K562 (cell line): ENCODE results near the gene FAM83G. TPM values are rescaled to one million over a fixed set of nuclear protein-coding genes. Genes with fewer than 3 reads are reported as not detected.

ENCODE experiments used
- HLTF ChIP-seq: fragments of 450-650 bp; IDR thresholded peaks from 2 replicates; pipeline ENCODE4 v1.6.1; 2016
- HSF4 ChIP-seq: fragments of 250-450 bp; sonication (Bioruptor Pico); IDR thresholded peaks from 2 replicates; pipeline ENCODE4 v2.1.2; 2022; ENCODE audit warnings: mild to moderate bottlenecking, moderate library complexity, borderline replicate concordance
- ILF3 ChIP-seq: fragments of 450-650 bp; IDR thresholded peaks from 2 replicates; pipeline ENCODE4 v1.6.1; 2018; ENCODE audit warnings: antibody characterized with exemption, mild to moderate bottlenecking, moderate library complexity, borderline replicate concordance
- JUND ChIP-seq, 2 experiments: IDR thresholded peaks; 2 replicates in 1 of 2; 3 replicates in 1 of 2; pipeline ENCODE4 v1.6.1; 2011; ENCODE audit warnings: borderline replicate concordance in 2 of 2, low read depth in 2 of 2, low read length in 2 of 2, improper control_type of control experiment in 1 of 2, missing biosample characterization in 1 of 2, missing genetic modification characterization in 1 of 2, missing genetic modification reagents in 1 of 2
- NCOA4 ChIP-seq: fragments of 450-650 bp; IDR thresholded peaks from 2 replicates; pipeline ENCODE4 v1.6.1; 2018; ENCODE audit warnings: mild to moderate bottlenecking; ENCODE audit not compliant: partially characterized antibody
- NFIX ChIP-seq: fragments of 250-450 bp; sonication (Bioruptor Pico); IDR thresholded peaks from 2 replicates; pipeline ENCODE4 v1.4.0; 2020; ENCODE audit warnings: low read depth, mild to moderate bottlenecking, moderate library complexity
- SLC30A9 ChIP-seq: fragments of 250-450 bp; sonication (Bioruptor Pico); IDR thresholded peaks from 2 replicates; pipeline ENCODE4 v1.8.0; 2022; ENCODE audit warnings: mild to moderate bottlenecking, moderate library complexity
- SMARCA5 ChIP-seq: fragments of 450-650 bp; IDR thresholded peaks from 2 replicates; pipeline ENCODE4 v1.6.1; 2016
- ZBTB49 ChIP-seq: sonication (generic); formaldehyde crosslinking; IDR thresholded peaks from 2 replicates; pipeline ENCODE4 v1.8.0; 2022; ENCODE audit warnings: missing genetic modification reagents, mild to moderate bottlenecking, borderline replicate concordance
- ZFX ChIP-seq: sonication (generic); formaldehyde crosslinking; IDR thresholded peaks from 2 replicates; pipeline ENCODE4 v1.8.0; 2022; ENCODE audit warnings: mild to moderate bottlenecking, missing genetic modification reagents, moderate library complexity
- ZNF197 ChIP-seq: fragments of 200-800 bp; sonication (Bioruptor generic); IDR thresholded peaks from 2 replicates; pipeline ENCODE4 v1.6.1; 2016; ENCODE audit warnings: low read depth, missing genetic modification characterization, missing compliant biosample characterization
- ZNF41 ChIP-seq: fragments of 250-450 bp; sonication (Bioruptor Pico); conservative IDR thresholded peaks from 2 replicates; pipeline ENCODE4 v1.4.0; 2020; ENCODE audit warnings: mild to moderate bottlenecking
- ZNF431 ChIP-seq: sonication (generic); formaldehyde crosslinking; IDR thresholded peaks from 2 replicates; pipeline ENCODE4 v1.8.0; 2022; ENCODE audit warnings: mild to moderate bottlenecking, missing genetic modification reagents
- ZNF444 ChIP-seq: fragments of 250-450 bp; sonication (Bioruptor Pico); IDR thresholded peaks from 2 replicates; pipeline ENCODE4 v1.4.0; 2020; ENCODE audit warnings: mild to moderate bottlenecking, moderate library complexity
- ZNF764 ChIP-seq: fragments of 250-450 bp; sonication (Bioruptor Pico); IDR thresholded peaks from 2 replicates; pipeline ENCODE4 v1.4.0; 2020; ENCODE audit warnings: low read depth, mild to moderate bottlenecking, moderate library complexity
- polyA plus RNA-seq, 8 experiments: library from polyadenylated mRNA; depleted of rRNA in 4 of 8; stranded (reverse) in 5 of 8; unstranded in 3 of 8; fragments of >200 nt; fragmentation: Nextera tagmentation in 2 of 8; fragmentation: Illumina TruSeq in 1 of 8; extraction: Ambion mirVana in 2 of 8; extraction: Trizol in 1 of 8; gene quantifications; 2 replicates each; pipeline versions ENCODE4 v1.2.1 to v1.2.3, GENCODE V29; 2011 to 2014; ENCODE audit warnings: inconsistent platforms in 1 of 8, missing spikeins in 1 of 8
- total RNA-seq, 7 experiments: library from RNA; depleted of rRNA in 6 of 7; stranded (reverse); fragments of >200 nt in 6 of 7; fragmentation: Illumina TruSeq in 2 of 7; extraction: Trizol in 2 of 7; gene quantifications; 2 replicates each; pipeline versions ENCODE4 v1.2.1 to v1.2.3, GENCODE V29; 2011 to 2021; ENCODE audit warnings: low replicate concordance in 1 of 7
- TF ChIP-seq, protein P1 (sequence below): fragments of 450-650 bp; IDR thresholded peaks from 2 replicates; pipeline ENCODE4 v1.6.1; 2017; ENCODE audit warnings: antibody characterized with exemption
- TF ChIP-seq, protein P2 (sequence below), 2 experiments: IDR thresholded peaks; 2 replicates each; pipeline ENCODE4 v1.6.1; 2012; ENCODE audit warnings: improper control_type of control experiment in 2 of 2, low read depth in 2 of 2, low read length in 2 of 2, borderline replicate concordance in 1 of 2
- TF ChIP-seq, protein P3 (sequence below): fragments of 250-450 bp; sonication (Bioruptor Pico); IDR thresholded peaks from 2 replicates; pipeline ENCODE4 v1.8.0; 2021; ENCODE audit warnings: borderline replicate concordance, mild to moderate bottlenecking, moderate library complexity; ENCODE audit not compliant: poor library complexity, severe bottlenecking
- TF ChIP-seq, protein P4 (sequence below): fragments of 450-650 bp; IDR thresholded peaks from 2 replicates; pipeline ENCODE4 v1.6.1; 2016; ENCODE audit warnings: mild to moderate bottlenecking

The FAM83G gene
- total and polyA plus RNA-seq, 9 of the 15 experiments (the other 6 are each of a cell fraction or from before 2014, with no cell fraction given): 0.04 to 10.3 (median 4.5) TPM; not detected in 1

- TF ChIP-seq ZBTB49 (CRISPR knock-in tag) (no peak), HSF4 (CRISPR knock-in tag) (no peak), ZNF41 (CRISPR knock-in tag) (no peak), ILF3 (no peak), ZNF431 (no peak), SMARCA5 (no peak), ZFX (CRISPR knock-in tag) (0 out of 2 replicates have a peak, but pooled peaks have one; percentile 16), ZNF197 (CRISPR knock-in tag) (no peak), ZNF444 (no peak), ZNF764 (no peak), HLTF (no peak), NCOA4 (no peak), JUND (IDR thresholded peaks at IDR 0.05; ENCODE audit: borderline replicate concordance, low read depth, low read length) (no peak), JUND (tag; IDR thresholded peaks at IDR 0.05; ENCODE audit: borderline replicate concordance, low read depth, low read length) (no peak), NFIX (CRISPR knock-in tag) (no peak), SLC30A9 (CRISPR knock-in tag) (no peak)
- TF ChIP-seq, protein P1, sequence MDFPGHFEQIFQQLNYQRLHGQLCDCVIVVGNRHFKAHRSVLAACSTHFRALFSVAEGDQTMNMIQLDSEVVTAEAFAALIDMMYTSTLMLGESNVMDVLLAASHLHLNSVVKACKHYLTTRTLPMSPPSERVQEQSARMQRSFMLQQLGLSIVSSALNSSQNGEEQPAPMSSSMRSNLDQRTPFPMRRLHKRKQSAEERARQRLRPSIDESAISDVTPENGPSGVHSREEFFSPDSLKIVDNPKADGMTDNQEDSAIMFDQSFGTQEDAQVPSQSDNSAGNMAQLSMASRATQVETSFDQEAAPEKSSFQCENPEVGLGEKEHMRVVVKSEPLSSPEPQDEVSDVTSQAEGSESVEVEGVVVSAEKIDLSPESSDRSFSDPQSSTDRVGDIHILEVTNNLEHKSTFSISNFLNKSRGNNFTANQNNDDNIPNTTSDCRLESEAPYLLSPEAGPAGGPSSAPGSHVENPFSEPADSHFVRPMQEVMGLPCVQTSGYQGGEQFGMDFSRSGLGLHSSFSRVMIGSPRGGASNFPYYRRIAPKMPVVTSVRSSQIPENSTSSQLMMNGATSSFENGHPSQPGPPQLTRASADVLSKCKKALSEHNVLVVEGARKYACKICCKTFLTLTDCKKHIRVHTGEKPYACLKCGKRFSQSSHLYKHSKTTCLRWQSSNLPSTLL: no peak
- TF ChIP-seq, protein P2, sequence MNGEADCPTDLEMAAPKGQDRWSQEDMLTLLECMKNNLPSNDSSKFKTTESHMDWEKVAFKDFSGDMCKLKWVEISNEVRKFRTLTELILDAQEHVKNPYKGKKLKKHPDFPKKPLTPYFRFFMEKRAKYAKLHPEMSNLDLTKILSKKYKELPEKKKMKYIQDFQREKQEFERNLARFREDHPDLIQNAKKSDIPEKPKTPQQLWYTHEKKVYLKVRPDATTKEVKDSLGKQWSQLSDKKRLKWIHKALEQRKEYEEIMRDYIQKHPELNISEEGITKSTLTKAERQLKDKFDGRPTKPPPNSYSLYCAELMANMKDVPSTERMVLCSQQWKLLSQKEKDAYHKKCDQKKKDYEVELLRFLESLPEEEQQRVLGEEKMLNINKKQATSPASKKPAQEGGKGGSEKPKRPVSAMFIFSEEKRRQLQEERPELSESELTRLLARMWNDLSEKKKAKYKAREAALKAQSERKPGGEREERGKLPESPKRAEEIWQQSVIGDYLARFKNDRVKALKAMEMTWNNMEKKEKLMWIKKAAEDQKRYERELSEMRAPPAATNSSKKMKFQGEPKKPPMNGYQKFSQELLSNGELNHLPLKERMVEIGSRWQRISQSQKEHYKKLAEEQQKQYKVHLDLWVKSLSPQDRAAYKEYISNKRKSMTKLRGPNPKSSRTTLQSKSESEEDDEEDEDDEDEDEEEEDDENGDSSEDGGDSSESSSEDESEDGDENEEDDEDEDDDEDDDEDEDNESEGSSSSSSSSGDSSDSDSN (IDR thresholded peaks at IDR 0.05; ENCODE audit: borderline replicate concordance in 1 of 2, low read depth in 2 of 2, low read length in 2 of 2): no peak
- TF ChIP-seq, protein P3, sequence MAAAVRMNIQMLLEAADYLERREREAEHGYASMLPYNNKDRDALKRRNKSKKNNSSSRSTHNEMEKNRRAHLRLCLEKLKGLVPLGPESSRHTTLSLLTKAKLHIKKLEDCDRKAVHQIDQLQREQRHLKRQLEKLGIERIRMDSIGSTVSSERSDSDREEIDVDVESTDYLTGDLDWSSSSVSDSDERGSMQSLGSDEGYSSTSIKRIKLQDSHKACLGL: no peak
- TF ChIP-seq, protein P4, sequence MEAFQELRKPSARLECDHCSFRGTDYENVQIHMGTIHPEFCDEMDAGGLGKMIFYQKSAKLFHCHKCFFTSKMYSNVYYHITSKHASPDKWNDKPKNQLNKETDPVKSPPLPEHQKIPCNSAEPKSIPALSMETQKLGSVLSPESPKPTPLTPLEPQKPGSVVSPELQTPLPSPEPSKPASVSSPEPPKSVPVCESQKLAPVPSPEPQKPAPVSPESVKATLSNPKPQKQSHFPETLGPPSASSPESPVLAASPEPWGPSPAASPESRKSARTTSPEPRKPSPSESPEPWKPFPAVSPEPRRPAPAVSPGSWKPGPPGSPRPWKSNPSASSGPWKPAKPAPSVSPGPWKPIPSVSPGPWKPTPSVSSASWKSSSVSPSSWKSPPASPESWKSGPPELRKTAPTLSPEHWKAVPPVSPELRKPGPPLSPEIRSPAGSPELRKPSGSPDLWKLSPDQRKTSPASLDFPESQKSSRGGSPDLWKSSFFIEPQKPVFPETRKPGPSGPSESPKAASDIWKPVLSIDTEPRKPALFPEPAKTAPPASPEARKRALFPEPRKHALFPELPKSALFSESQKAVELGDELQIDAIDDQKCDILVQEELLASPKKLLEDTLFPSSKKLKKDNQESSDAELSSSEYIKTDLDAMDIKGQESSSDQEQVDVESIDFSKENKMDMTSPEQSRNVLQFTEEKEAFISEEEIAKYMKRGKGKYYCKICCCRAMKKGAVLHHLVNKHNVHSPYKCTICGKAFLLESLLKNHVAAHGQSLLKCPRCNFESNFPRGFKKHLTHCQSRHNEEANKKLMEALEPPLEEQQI: no peak
Measured at GRCh38 chr17:19021622-19022083, 17.1 kb upstream of the FAM83G start (continued).
